Measurements from ENCODE around the gene SPACA4.

Gene SPACA4

DNA sequence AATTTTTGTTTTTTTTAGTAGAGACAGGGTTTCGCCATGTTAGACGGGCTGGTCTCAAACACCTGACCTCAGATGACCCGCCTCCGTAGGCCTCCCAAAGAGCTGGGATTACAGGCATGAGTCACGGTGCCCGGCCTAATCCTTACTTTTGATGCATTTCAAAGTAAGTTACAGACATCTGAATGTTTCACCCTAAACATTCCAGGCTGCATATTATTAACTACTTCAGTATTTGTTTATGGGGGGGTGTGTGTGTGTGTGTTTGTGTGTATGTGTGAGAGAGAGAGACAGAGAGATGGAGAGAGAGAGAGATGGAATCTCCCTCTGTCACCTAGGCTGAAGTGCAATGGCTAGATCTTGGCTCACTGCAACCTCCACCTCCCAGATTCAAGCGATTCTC is 41.5 kb upstream of the SPACA4 start:
- DNase-seq: no peak
- Mint-ChIP-seq H3K27ac (no peak overlapping the region), H3K36me3 (ENCODE audit: low read depth) (no peaks in the 10 kb centered on the region), H3K4me3 (no peak overlapping the region), H3K4me1 (peaks cover 39% of the 10 kb centered on the region), H3K9me3 (no peaks in the 10 kb centered on the region), H3K27me3 (ENCODE audit: low read depth, poor library complexity) (peaks cover 17% of the 10 kb centered on the region)
- TF ChIP-seq, protein P1, sequence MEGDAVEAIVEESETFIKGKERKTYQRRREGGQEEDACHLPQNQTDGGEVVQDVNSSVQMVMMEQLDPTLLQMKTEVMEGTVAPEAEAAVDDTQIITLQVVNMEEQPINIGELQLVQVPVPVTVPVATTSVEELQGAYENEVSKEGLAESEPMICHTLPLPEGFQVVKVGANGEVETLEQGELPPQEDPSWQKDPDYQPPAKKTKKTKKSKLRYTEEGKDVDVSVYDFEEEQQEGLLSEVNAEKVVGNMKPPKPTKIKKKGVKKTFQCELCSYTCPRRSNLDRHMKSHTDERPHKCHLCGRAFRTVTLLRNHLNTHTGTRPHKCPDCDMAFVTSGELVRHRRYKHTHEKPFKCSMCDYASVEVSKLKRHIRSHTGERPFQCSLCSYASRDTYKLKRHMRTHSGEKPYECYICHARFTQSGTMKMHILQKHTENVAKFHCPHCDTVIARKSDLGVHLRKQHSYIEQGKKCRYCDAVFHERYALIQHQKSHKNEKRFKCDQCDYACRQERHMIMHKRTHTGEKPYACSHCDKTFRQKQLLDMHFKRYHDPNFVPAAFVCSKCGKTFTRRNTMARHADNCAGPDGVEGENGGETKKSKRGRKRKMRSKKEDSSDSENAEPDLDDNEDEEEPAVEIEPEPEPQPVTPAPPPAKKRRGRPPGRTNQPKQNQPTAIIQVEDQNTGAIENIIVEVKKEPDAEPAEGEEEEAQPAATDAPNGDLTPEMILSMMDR (IDR thresholded peaks at IDR 0.05): no peak

GRCh38 chr19:48568345-48568886 is 38.1 kb upstream of the SPACA4 start:
- Mint-ChIP-seq H3K4me1 (peaks cover 63% of the 10 kb centered on the region), H3K36me3 (ENCODE audit: low read depth) (no peaks in the 10 kb centered on the region), H3K27ac (no peak overlapping the region), H3K9me3 (no peaks in the 10 kb centered on the region), H3K4me3 (peak overlapping the region; percentile 69), H3K27me3 (ENCODE audit: low read depth, poor library complexity) (peaks cover 21% of the 10 kb centered on the region)
- DNase-seq: peak; percentile 39
- TF ChIP-seq, protein P1 (IDR thresholded peaks at IDR 0.05): no peak

- Mint-ChIP-seq H3K27me3 (ENCODE audit: low read depth, poor library complexity) (peaks cover 24% of the 10 kb centered on the region), H3K27ac (peak overlapping the region; percentile 54), H3K4me1 (peaks cover 72% of the 10 kb centered on the region), H3K9me3 (no peaks in the 10 kb centered on the region), H3K4me3 (no peak overlapping the region), H3K36me3 (ENCODE audit: low read depth) (no peaks in the 10 kb centered on the region)
- DNase-seq: no peak
- TF ChIP-seq, protein P1 (IDR thresholded peaks at IDR 0.05): no peak
Observed at GRCh38 chr19:48569814-48570213, 36.7 kb upstream of the SPACA4 start.

DNA sequence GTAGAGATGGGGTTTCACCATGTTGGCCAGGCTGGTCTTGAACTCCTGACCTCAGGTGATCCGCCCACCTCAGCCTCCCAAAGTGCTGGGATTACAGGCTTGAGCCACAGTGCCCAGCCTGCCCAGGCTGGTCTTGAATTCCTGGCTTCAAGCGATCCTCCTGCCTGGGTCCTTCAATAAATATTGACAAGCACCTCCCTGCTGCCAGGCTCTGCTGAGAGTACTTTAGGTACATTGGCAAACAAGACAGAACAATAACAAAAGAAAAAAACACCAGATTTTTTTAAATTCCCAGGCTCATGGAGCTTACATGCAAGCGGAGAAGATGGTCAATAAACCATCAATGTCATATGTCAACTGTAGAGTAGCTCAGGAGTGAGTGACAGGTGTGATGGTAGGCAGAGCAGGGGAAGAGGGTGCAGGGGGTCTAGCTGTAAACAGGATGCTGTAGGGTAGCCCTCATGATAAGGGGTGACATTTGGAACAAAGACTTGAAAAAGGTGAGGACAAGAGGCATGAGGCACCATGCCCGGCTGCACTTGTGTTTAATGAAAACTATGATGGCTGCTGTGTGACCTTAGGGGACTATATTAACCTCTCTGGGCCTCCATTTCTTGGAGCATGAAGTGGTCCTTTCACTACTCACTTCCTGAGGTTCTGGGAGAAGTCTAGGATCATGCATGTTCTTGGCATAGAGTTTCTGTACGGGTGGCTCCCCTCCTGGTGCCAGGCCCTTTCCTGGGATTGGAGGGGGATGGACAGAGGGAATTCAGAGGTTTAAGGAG is 35.0 kb upstream of the SPACA4 start:
- no peak for DNase-seq
- TF ChIP-seq, protein P1 (IDR thresholded peaks at IDR 0.05): no peak
- H3K4me1 Mint-ChIP-seq: peaks cover 67% of the 10 kb centered on the region
- no peak overlapping the region for H3K4me3 Mint-ChIP-seq
- no peaks in the 10 kb centered on the region for H3K9me3 Mint-ChIP-seq
- no peak overlapping the region for H3K27ac Mint-ChIP-seq
- H3K27me3 Mint-ChIP-seq (ENCODE audit: low read depth, poor library complexity): peaks cover 20% of the 10 kb centered on the region
- H3K36me3 Mint-ChIP-seq (ENCODE audit: low read depth): no peaks in the 10 kb centered on the region

DNA sequence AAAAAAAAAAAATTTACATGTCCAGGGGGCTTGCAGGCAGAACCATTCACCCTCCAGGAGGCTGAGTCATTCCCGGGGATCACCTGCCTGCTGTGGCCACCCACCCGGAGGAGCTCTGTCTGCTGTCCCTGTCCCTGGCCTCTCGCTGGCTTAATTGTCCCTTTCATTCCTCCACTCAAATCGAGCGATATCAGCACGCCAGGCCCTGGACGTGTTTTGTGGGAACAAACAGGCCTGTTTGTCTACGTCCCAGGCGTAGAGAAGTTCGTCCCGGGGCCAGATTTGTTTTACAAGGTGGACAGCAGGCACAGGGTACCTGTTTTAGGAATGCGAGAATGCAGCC is 33.4 kb upstream of the SPACA4 start:
- Mint-ChIP-seq H3K9me3 (no peaks in the 10 kb centered on the region), H3K36me3 (ENCODE audit: low read depth) (no peaks in the 10 kb centered on the region), H3K27me3 (ENCODE audit: low read depth, poor library complexity) (peaks cover 14% of the 10 kb centered on the region), H3K4me1 (peaks cover 53% of the 10 kb centered on the region), H3K4me3 (no peak overlapping the region), H3K27ac (peak overlapping the region; percentile 69)
- DNase-seq: no peak
- TF ChIP-seq, protein P1 (IDR thresholded peaks at IDR 0.05): no peak
